ENCODE results near the gene AKNA. TPM values are rescaled to one million over a fixed set of nuclear protein-coding genes. Genes with fewer than 3 reads are reported as not detected.

The AKNA gene
- 100 to 1,000 TPM; 204 to 246 TPM for total RNA-seq

DNA sequence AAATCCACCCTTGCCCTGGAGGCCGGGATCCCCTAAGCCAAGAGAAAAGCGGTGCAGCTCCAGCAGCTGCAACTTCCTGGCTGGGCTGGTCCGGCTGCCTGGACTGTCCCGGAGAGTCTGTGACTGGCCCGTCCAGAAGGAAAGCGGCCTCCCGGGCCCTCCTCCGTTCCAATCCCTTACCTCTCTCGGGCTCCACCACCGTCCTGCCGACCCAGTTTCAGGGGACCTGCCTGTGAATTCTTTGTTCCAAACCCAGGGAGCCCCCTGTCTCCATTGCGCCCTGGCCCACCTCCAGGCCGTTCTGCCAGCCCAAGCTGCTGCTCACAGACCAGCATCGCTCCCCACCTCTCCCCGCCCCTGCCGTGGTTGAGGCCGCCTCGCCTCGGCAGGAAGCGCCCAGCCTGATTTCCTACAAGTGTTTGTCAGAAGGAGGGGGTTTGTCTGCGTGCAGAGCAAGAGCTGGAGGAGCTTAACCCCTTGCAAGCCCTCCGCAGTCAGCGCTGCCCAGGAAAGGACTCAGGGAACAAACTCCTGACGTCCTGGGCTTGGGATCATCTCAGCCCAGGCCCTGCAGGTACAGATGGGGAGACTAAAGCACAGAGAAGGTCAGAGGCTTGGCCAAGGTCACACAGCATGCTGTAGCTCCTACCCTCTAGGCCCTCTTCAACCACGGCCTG is at the start of gene AKNA:
Gene AKNA, minus strand, starts transcription at position 303 of the 677 bp plus-strand sequence. CDS start 6,649 bp downstream, outside the sequence.
- peak within 1 kb of the TSS; percentile 99 to 100 for H3K4me3 Mint-ChIP-seq
- no peaks in the 10 kb centered on the region for H3K27me3 Mint-ChIP-seq (ENCODE audit: low read depth)
- H3K27ac Mint-ChIP-seq: peak within 1 kb of the TSS; percentile 96

GRCh38 chr9:114437401-114437893 is 49.7 kb upstream of the AKNA start:
- ATAC-seq (replicated peaks in 1 of 2) (no peak), DNase-seq (no peak)
- Mint-ChIP-seq H3K36me3 (ENCODE audit: insufficient read depth in 2 of 2) (no peaks in the 10 kb centered on the region), H3K9me3 (no peaks in the 10 kb centered on the region), H3K4me1 (ENCODE audit: low read depth) (no peaks in the 10 kb centered on the region), H3K27me3 (ENCODE audit: low read depth) (no peaks in the 10 kb centered on the region), H3K4me3 (no peak overlapping the region), H3K27ac (no peak overlapping the region)

More for the DNA sequence above, at the start of gene AKNA:
- ATAC-seq (replicated peaks in 1 of 2): peak; percentile 18 to 26
- Mint-ChIP-seq H3K36me3 (ENCODE audit: insufficient read depth in 2 of 2) (peaks cover 33 to 45% of the 10 kb centered on the region in 2 donors), H3K9me3 (no peaks in the 10 kb centered on the region), H3K4me1 (ENCODE audit: low read depth) (peaks cover 82% of the 10 kb centered on the region)
- DNase-seq: peak; percentile 84 to 85

GRCh38 chr9:114434878-114435311 is 47.1 kb upstream of the AKNA start:
- Mint-ChIP-seq H3K36me3 (ENCODE audit: insufficient read depth in 2 of 2) (no peaks in the 10 kb centered on the region), H3K27me3 (ENCODE audit: low read depth) (no peaks in the 10 kb centered on the region), H3K27ac (no peak overlapping the region), H3K9me3 (no peaks in the 10 kb centered on the region), H3K4me1 (ENCODE audit: low read depth) (no peaks in the 10 kb centered on the region), H3K4me3 (no peak overlapping the region)
- no peak for ATAC-seq (replicated peaks in 1 of 2)
- peak in 1 of 2 donors; percentile 22 for DNase-seq

DNA sequence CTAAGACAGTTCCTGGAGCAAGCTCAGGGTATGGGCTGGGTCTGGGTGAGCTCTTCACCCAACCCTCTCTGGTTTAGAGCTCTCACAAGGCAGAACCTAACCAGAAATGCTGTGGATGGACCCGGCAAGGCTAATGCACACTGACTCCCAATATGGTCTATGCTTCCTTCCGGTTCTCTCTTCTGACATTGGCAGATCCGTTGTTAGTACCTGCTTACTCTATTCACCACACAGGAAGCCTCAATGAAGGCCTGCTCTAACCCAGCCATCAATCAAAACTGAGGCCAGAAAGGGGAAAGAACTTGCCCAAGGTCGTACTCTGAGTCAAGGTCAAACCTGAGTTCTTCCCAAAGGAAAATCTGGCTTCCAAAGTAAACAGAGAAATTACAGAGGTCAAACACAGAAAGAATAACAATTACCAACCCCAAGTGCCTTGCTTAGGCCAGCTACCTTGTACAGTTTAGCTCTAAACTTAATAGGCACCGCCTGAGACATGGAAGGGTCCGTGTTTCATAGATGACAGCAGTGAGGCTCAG is 46.0 kb upstream of the AKNA start:
- Mint-ChIP-seq H3K9me3 (no peaks in the 10 kb centered on the region), H3K27ac (no peak overlapping the region), H3K27me3 (ENCODE audit: low read depth) (no peaks in the 10 kb centered on the region), H3K4me1 (ENCODE audit: low read depth) (no peaks in the 10 kb centered on the region), H3K36me3 (ENCODE audit: insufficient read depth in 2 of 2) (no peaks in the 10 kb centered on the region), H3K4me3 (no peak overlapping the region)
- ATAC-seq (replicated peaks in 1 of 2): peak in 1 of 2 donors; percentile 55
- no peak for DNase-seq

DNA sequence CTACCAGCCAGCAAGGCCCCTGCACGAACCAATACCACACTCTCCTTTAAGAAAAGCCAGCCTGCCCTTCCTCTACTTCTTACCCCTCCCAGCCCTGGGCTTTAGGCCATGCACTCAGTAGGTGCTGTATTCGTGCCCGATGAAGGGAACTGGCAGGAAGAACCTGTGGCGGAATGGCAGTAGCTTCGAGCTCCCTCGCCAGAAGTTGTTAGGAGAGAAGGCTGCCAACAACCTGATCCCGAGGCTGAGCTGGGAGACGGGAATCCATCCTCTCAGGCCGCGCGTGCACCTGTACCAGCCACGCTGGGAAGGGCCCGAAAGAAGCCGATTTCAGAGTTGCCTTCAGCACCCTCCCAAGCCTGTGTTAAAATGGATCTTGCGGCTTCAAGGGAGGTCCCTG is 45.3 kb upstream of the AKNA start:
- DNase-seq (no peak), ATAC-seq (replicated peaks in 1 of 2) (no peak)
- no peaks in the 10 kb centered on the region for H3K27me3 Mint-ChIP-seq (ENCODE audit: low read depth)
- H3K27ac Mint-ChIP-seq: no peak overlapping the region
- no peaks in the 10 kb centered on the region for H3K9me3 Mint-ChIP-seq
- H3K36me3 Mint-ChIP-seq (ENCODE audit: insufficient read depth in 2 of 2): no peaks in the 10 kb centered on the region
- no peaks in the 10 kb centered on the region for H3K4me1 Mint-ChIP-seq (ENCODE audit: low read depth)
- H3K4me3 Mint-ChIP-seq: no peak overlapping the region

DNA sequence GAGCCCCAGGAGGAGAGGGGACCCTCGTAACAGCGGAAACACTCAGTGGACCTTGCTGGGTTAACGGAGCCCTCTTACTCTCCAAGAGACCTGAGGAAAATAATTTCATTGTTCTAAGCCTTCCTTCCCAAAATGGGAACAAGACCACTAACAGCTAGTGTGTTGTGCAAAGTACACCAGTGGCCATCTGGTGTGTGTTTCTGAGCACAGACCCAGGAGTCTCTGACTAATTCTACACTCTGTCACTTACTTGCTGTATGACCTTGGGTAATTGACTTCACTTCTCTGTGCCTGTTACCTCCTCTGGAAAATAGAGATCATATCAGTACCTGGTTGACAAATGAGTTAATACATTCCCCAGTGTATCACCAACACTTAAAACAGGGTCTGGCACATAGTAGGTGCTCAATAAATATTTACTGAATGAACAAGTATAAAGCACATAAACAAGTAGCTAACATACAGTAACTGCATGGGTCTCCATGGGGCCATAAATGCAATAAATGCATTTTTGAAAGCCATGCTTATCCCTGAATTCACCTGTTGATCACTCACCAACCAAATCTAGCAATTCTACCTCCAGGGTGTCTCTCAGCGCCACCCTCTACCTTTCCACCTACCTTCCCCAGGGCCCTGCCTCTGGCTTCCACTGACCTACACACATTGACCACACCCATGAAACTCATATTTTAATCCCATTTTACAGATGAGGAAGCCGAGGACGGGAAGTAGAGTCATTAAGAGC is 44.7 kb upstream of the AKNA start:
- Mint-ChIP-seq H3K9me3 (no peaks in the 10 kb centered on the region), H3K27me3 (ENCODE audit: low read depth) (no peaks in the 10 kb centered on the region), H3K27ac (no peak overlapping the region), H3K4me1 (ENCODE audit: low read depth) (no peaks in the 10 kb centered on the region), H3K4me3 (no peak overlapping the region), H3K36me3 (ENCODE audit: insufficient read depth in 2 of 2) (no peaks in the 10 kb centered on the region)
- DNase-seq (no peak), ATAC-seq (replicated peaks in 1 of 2) (no peak)

- Mint-ChIP-seq H3K4me1 (ENCODE audit: low read depth) (no peaks in the 10 kb centered on the region), H3K9me3 (no peaks in the 10 kb centered on the region), H3K27ac (no peak overlapping the region), H3K36me3 (ENCODE audit: insufficient read depth in 2 of 2) (no peaks in the 10 kb centered on the region), H3K27me3 (ENCODE audit: low read depth) (no peaks in the 10 kb centered on the region), H3K4me3 (no peak overlapping the region)
- DNase-seq (no peak), ATAC-seq (replicated peaks in 1 of 2) (no peak)
Observed at GRCh38 chr9:114431770-114432169, 44.0 kb upstream of the AKNA start.

GRCh38 chr9:114431003-114431402 is 43.2 kb upstream of the AKNA start:
- no peak overlapping the region for H3K4me3 Mint-ChIP-seq
- no peak overlapping the region for H3K27ac Mint-ChIP-seq
- H3K36me3 Mint-ChIP-seq (ENCODE audit: insufficient read depth in 2 of 2): no peaks in the 10 kb centered on the region
- DNase-seq (no peak), ATAC-seq (replicated peaks in 1 of 2) (no peak)
- H3K9me3 Mint-ChIP-seq: no peaks in the 10 kb centered on the region
- no peaks in the 10 kb centered on the region for H3K4me1 Mint-ChIP-seq (ENCODE audit: low read depth)
- no peaks in the 10 kb centered on the region for H3K27me3 Mint-ChIP-seq (ENCODE audit: low read depth)

DNA sequence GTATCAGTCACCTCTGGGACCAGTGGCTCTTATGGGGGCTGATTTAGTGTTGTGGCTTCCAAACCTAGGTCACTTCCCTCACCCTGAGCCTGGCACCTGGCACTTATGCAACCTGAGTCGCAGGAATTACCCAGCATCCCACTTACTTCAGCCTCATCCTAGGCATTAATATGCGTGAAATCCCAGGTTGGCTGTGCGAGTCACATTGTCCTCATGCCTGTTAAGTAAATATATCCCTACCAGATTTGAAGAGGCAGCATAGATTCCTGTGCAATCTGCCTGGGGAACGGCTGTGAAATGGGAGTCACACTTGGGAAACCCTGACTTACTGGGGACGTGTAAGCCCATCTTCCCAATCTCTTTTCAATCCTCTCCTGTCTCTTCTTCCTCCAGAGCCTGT is 42.7 kb upstream of the AKNA start:
- Mint-ChIP-seq H3K27ac (no peak overlapping the region), H3K27me3 (ENCODE audit: low read depth) (no peaks in the 10 kb centered on the region), H3K4me3 (no peak overlapping the region), H3K9me3 (no peaks in the 10 kb centered on the region), H3K4me1 (ENCODE audit: low read depth) (no peaks in the 10 kb centered on the region), H3K36me3 (ENCODE audit: insufficient read depth in 2 of 2) (no peaks in the 10 kb centered on the region)
- DNase-seq: no peak
- ATAC-seq (replicated peaks in 1 of 2): no peak

DNA sequence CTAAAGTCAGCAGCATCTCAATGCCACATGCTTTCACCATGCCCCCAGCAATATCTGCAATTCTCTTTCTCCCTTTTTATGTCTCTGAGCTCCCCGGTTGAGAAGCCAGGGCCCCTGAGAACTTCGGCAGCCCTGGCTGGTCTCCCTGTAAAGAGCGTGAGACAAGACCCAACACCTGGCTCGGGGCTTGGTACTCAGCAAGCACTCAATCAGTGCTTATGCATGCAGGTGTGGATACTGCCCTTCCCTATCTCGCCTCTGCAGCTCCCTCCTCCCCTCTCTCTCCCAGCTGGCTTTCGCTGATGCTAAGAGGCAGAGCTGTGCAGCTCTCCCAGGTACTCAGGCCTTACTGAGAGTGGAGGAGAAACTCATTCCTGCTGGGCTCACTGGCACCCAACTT is 41.7 kb upstream of the AKNA start:
- Mint-ChIP-seq H3K4me3 (no peak overlapping the region), H3K4me1 (ENCODE audit: low read depth) (no peaks in the 10 kb centered on the region), H3K27me3 (ENCODE audit: low read depth) (peaks cover 5% of the 10 kb centered on the region), H3K9me3 (no peaks in the 10 kb centered on the region), H3K27ac (no peak overlapping the region), H3K36me3 (ENCODE audit: insufficient read depth in 2 of 2) (no peaks in the 10 kb centered on the region)
- ATAC-seq (replicated peaks in 1 of 2) (no peak), DNase-seq (no peak)

GRCh38 chr9:114428466-114428865 is 40.7 kb upstream of the AKNA start:
- H3K27ac Mint-ChIP-seq: no peak overlapping the region
- no peaks in the 10 kb centered on the region for H3K4me1 Mint-ChIP-seq (ENCODE audit: low read depth)
- H3K36me3 Mint-ChIP-seq (ENCODE audit: insufficient read depth in 2 of 2): no peaks in the 10 kb centered on the region
- ATAC-seq (replicated peaks in 1 of 2) (no peak), DNase-seq (no peak)
- no peaks in the 10 kb centered on the region for H3K9me3 Mint-ChIP-seq
- peaks cover 5% of the 10 kb centered on the region for H3K27me3 Mint-ChIP-seq (ENCODE audit: low read depth)
- H3K4me3 Mint-ChIP-seq: no peak overlapping the region

- Mint-ChIP-seq H3K9me3 (no peaks in the 10 kb centered on the region), H3K36me3 (ENCODE audit: insufficient read depth in 2 of 2) (no peaks in the 10 kb centered on the region), H3K27me3 (ENCODE audit: low read depth) (peaks cover 5% of the 10 kb centered on the region), H3K27ac (no peak overlapping the region), H3K4me3 (no peak overlapping the region), H3K4me1 (ENCODE audit: low read depth) (no peaks in the 10 kb centered on the region)
- DNase-seq (no peak), ATAC-seq (replicated peaks in 1 of 2) (no peak)
Observed at GRCh38 chr9:114427644-114428043, 39.9 kb upstream of the AKNA start.
